GM12864 (cell line): ENCODE results near the gene PRSS53.
"Not testable (repeated sequence)": the region's sequence is repeated elsewhere in the genome, so short reads cannot be mapped to it uniquely, and the experiment has no call there.

Experiments used
- DNase-seq: peaks from one replicate; pipeline ENCODE4 v3.0.0-alpha.2; 2011; ENCODE audit warnings: low read depth
- H3K4me3 ChIP-seq: 2 replicates; pipeline ENCODE4 v1.5.1; 2011; ENCODE audit warnings: mild to moderate bottlenecking, low read depth, low read length, control low read depth
- TF ChIP-seq, protein P1 (sequence below): IDR thresholded peaks from 2 replicates; pipeline ENCODE4 v1.5.1; 2011; ENCODE audit warnings: low read depth, mild to moderate bottlenecking, moderate library complexity, low read length, control low read depth, inconsistent platforms; ENCODE audit errors: missing control alignments

The PRSS53 gene

DNA sequence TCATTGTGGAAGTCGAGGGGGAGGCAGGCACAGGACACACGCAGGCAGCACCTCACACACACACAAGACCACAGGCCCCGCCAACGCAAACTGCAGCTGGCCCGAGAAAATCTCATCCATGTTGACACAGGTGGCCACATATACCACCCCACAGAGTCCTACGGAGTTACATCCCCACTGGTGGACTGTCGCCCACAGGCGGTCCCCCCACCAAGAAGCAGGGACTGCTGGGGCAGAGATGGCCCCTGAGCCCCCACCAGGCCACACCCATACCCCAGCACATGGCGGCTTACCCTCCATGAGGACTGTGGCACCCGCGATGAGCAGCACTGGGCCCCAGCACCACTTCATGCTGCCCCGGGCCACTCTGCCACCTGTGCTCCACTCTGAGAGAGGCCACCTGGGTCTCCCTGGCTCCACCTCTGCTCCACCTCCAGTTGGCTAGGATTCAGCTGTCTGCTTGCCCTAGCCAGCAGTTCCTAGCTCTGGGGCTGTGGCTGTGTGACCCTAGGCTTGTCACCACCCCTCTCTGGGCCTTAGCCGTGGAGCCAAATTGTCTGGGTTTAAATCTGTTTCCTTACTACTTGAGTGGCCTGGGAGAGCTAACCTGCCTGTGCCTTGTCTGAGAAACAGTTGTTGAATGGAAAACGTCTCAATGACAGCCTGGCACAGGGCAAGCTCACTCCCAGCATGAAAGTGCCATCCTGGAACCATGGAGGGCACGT is at the start of gene PRSS53:
Gene PRSS53 (minus strand): TSS at position 485 of the 725 bp plus-strand sequence. CDS start 134 bp downstream, at position 351.
- no peak for DNase-seq
- TF ChIP-seq, protein P1, sequence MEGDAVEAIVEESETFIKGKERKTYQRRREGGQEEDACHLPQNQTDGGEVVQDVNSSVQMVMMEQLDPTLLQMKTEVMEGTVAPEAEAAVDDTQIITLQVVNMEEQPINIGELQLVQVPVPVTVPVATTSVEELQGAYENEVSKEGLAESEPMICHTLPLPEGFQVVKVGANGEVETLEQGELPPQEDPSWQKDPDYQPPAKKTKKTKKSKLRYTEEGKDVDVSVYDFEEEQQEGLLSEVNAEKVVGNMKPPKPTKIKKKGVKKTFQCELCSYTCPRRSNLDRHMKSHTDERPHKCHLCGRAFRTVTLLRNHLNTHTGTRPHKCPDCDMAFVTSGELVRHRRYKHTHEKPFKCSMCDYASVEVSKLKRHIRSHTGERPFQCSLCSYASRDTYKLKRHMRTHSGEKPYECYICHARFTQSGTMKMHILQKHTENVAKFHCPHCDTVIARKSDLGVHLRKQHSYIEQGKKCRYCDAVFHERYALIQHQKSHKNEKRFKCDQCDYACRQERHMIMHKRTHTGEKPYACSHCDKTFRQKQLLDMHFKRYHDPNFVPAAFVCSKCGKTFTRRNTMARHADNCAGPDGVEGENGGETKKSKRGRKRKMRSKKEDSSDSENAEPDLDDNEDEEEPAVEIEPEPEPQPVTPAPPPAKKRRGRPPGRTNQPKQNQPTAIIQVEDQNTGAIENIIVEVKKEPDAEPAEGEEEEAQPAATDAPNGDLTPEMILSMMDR: no peak
- no peak within 1 kb of the TSS for H3K4me3 ChIP-seq

DNA sequence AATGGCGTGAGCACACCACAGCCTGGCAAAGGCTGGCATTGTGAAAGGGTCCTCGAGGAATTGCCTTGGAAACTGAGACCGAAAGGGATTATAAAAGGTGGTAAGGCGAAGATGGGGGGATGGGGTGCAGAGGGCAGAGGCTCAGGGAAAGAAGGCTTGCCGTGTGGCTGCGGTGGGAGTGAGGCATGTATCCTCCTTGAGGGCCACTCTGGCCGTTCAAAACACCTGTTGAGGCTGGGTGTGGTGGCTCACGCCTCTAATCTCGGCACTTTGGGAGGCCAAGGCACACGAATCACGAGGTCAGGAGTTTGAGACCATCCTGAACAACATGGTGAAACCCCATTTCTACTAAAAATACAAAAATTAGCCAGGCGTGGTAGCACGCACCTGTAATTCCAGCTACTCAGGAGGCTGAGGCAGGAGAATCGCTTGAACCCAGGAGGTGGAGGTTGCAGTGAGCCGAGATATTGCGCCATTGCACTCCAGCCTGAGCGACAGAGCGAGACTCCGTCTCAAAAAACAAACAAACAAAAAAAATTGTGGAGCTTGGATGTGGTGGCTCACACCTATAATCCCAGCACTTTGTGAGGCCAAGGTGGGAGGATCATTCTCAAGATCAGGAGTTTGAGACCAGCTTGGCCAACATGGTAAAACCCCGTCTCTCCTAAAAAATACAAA is 48.2 kb upstream of the PRSS53 start:
- H3K4me3 ChIP-seq, DNase-seq: not testable (repeated sequence)

DNA sequence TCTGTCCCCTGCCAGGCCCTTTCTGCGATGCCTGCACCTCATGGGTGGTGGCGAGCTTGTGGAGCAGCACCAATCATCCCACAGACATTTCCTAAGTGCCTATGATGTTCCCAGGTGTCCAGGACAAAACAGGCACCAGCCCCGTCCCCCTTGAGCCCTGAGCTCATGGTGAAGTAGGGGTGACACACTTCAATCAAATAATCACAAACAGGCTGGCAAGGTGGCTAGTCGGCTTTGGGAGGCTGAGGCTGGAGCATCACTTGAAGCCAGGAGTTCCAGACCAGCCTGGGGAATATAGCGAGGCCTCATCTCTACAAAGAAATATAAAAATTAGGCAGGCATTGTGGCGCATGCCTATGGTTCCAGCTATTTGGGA is 47.5 kb upstream of the PRSS53 start:
- TF ChIP-seq, protein P1: no peak
- no peak overlapping the region for H3K4me3 ChIP-seq
- no peak for DNase-seq

DNA sequence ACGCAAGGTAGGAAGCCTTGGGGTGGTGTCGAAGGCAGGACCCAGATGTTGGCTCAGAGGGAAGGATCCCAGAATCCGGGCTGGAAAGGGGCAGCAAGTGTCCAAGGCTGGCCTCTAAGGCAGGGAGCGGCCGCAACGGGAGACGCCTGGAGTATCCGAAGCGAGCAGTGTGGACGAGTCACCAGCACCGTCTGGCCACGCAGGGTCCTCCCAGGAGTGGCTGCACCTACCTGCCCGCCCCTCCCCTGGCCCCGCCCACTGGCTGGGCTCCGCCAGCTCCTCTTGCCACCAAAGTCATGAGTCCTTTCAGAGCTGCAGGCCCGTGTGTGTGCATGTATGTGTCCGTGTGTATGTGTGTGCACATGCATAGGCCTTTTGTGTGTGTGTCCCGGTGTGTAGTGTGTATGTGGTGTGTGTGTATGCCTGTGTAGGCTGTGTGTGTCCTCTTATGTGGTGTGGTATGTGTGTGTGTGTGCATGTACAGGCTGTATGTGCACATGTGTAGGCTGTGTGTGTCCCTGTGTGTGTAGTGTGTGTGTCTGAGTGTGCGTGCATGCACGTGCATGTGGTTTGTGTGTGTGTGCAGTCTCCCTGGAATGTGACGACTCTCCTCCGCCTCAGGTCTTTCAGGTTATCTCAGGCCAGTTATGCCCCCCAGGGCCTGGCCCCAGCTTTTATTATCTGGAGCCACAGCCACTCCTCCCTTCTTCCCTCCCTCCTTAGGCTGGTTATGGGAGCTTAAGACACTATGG is 47.0 kb upstream of the PRSS53 start, which contains the start of gene PRSS8:
Gene PRSS8 (minus strand): TSS at position 193 of the 752 bp plus-strand sequence. CDS start 229 bp downstream, outside the sequence.
- H3K4me3 ChIP-seq: no peak within 1 kb of the TSS
- TF ChIP-seq, protein P1: no peak

DNA sequence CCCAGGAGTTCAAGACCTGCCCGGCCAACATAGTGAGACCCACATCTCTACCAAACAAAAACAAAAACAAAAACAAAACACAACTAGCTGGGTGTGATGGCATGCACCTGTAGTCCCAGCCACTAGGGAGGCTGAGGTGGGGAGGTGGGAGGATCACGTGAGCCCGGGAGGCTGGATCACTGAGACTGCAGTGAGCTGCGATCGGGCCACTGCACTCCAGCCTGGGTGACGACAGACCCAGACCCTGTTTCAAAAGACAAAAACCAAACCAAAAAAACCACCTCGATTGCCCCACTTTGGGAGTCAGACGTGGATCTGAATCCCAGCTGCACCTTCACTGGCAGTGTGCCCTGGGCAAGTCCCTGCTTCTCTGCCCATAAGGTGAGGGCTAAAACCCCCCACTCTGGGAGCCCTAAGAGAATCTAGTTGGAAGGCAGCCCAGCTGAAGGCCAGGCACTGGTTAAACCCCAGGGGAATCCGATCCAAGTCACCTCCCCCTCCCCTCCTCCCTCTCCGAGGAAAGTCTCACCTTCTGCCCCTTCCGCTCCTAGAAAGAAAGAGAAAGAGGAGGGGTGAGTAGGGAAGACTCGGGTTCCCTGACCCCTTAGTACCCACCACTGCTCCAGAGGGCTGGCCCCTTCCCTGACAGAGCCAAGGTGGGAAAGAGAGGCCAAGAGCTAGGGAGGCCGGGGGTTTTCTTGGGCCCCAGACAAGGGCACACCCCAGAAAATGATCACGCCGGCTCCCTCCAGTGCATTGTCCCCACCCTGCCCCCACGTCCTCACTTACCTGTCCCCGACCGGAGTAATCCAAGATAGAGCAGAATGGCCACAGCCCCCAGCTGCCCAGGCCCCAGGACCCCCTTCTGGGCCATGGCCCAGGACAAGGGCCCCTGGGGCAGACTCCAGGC is 46.1 kb upstream of the PRSS53 start:
- H3K4me3 ChIP-seq: no peak overlapping the region
- TF ChIP-seq, protein P1: no peak
- DNase-seq: no peak

More for the DNA sequence above, 47.0 kb upstream of the PRSS53 start, which contains the start of gene PRSS8:
- no peak for DNase-seq

DNA sequence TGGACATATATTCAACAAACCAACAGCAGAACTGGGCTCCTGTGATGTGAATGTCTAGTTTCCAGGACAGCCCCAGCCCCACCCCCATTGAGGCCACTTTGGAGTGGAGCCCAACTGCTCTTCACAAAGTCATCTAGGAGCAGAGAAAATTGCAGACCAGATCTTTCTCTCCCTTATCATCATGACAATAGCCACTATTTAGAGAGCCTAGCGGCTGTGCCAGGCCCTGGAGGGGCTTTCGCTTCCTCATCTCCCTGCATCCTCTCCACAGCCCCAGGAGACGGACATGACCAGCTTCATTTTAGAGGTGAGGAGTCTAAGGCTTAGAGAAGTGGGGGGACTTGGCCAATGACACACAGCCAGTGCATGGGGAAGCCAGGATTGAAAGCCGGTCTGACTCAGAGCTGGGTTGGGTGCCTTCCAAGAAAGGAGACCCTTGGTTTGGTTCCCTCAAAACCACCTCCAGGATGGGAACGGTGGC is 45.4 kb upstream of the PRSS53 start:
- TF ChIP-seq, protein P1: no peak
- DNase-seq: no peak
- H3K4me3 ChIP-seq: no peak overlapping the region
